GM21381 (cell line): Measurements from ENCODE around the gene RAB44.
A peak's percentile ranks its signal among the peaks of the same experiment; 100 is the strongest.
"Not testable (repeated sequence)": the region's sequence is repeated elsewhere in the genome, so short reads cannot be mapped to it uniquely, and the experiment has no call there.

Experiments used
- ATAC-seq: cut with Tn5 transposase; IDR thresholded peaks from one replicate; pipeline ENCODE4 v1.9.1; 2021; ENCODE audit warnings: mild to moderate bottlenecking, moderate library complexity; ENCODE audit not compliant: unreplicated experiment

Gene RAB44

GRCh38 chr6:36697481-36697903 lies at the start of gene RAB44:
TSS of gene RAB44 (plus strand) at chr6:36697826. CDS start at chr6:36704236, 6,410 bp downstream.
- ATAC-seq: no peak

GRCh38 chr6:36649086-36649485 lies 48.5 kb upstream of the RAB44 start:
- ATAC-seq: no peak

GRCh38 chr6:36649701-36650484 lies 47.7 kb upstream of the RAB44 start:
- no peak for ATAC-seq

GRCh38 chr6:36650848-36651478 lies 46.7 kb upstream of the RAB44 start:
- ATAC-seq: peak; percentile 75

- no peak for ATAC-seq
Measured at GRCh38 chr6:36651659-36652379, 45.8 kb upstream of the RAB44 start.

- not testable (repeated sequence) for ATAC-seq
Measured at GRCh38 chr6:36654469-36654868, 43.2 kb upstream of the RAB44 start.

GRCh38 chr6:36655085-36655724 lies 42.4 kb upstream of the RAB44 start:
- ATAC-seq: no peak

GRCh38 chr6:36656441-36656840 lies 41.2 kb upstream of the RAB44 start:
- no peak for ATAC-seq

GRCh38 chr6:36657271-36657670 lies 40.4 kb upstream of the RAB44 start:
- ATAC-seq: no peak

- ATAC-seq: no peak
Measured at GRCh38 chr6:36657942-36658544, 39.6 kb upstream of the RAB44 start.

- ATAC-seq: no peak
Measured at GRCh38 chr6:36659271-36659670, 38.4 kb upstream of the RAB44 start.

GRCh38 chr6:36660771-36661471 lies 36.7 kb upstream of the RAB44 start:
- no peak for ATAC-seq

GRCh38 chr6:36662380-36662779 lies 35.2 kb upstream of the RAB44 start:
- ATAC-seq: no peak

GRCh38 chr6:36662827-36663256 lies 34.8 kb upstream of the RAB44 start:
- no peak for ATAC-seq

GRCh38 chr6:36663504-36664446 lies 33.9 kb upstream of the RAB44 start:
- no peak for ATAC-seq

GRCh38 chr6:36665180-36665579 lies 32.4 kb upstream of the RAB44 start:
- ATAC-seq: no peak

- no peak for ATAC-seq
Measured at GRCh38 chr6:36666287-36666686, 31.3 kb upstream of the RAB44 start.

- peak; percentile 78 for ATAC-seq
Measured at GRCh38 chr6:36666826-36667591, 30.6 kb upstream of the RAB44 start.
